Testis (tissue), 3 donors: ENCODE results near the gene LTA4H. TPM values are rescaled to one million over a fixed set of nuclear protein-coding genes. Genes with fewer than 3 reads are reported as not detected.

Experiments
- DNase-seq: peaks from one replicate; pipeline ENCODE4 v3.0.0-alpha.2; 2019
- H3K27ac ChIP-seq, 2 donors: fragments of 200-600 bp; sonication (generic); one replicate each; pipeline ENCODE4 v1.5.1; 2019
- H3K27me3 ChIP-seq: fragments of 200-600 bp; sonication (generic); one replicate; pipeline ENCODE4 v1.5.1; 2019
- H3K36me3 ChIP-seq: fragments of 200-600 bp; sonication (generic); one replicate; pipeline ENCODE4 v1.5.1; 2017; ENCODE audit warnings: low read depth; ENCODE audit errors: missing control alignments
- H3K4me1 ChIP-seq: fragments of 200-600 bp; sonication (generic); one replicate; pipeline ENCODE4 v1.5.1; 2019
- H3K4me3 ChIP-seq, 2 donors: fragments of 200-600 bp; sonication (generic); one replicate each; pipeline ENCODE4 v1.5.1; 2017 to 2019
- H3K9me3 ChIP-seq: fragments of 200-600 bp; sonication (generic); one replicate; pipeline ENCODE4 v1.5.1; 2017
- POLR2A ChIP-seq: fragments of 450-650 bp; IDR thresholded peaks from one replicate; pipeline ENCODE4 v1.6.1; 2017; ENCODE audit warnings: antibody characterized with exemption, mild to moderate bottlenecking, moderate library complexity
- WGBS, 2 donors: methylation state at CpG; one replicate each; pipeline ENCODE4 v1.1.5; 2018; 5-methylcytosine and 5-hydroxymethylcytosine counted together
- intact Hi-C: fragments of 100-400 bp; cut with DNase I; formaldehyde crosslinking; loops from one replicate; pipeline ENCODE4 v1.15.1; 2023; ENCODE audit warnings: low total_unique reads
- polyA plus RNA-seq: library from polyadenylated mRNA; stranded (reverse); fragments of 350-450 nt; fragmentation: Illumina TruSeq; extraction: RNeasy Lipid Tissue Mini Kit (QIAGEN cat#74804); gene quantifications from one replicate; pipeline ENCODE4 v1.2.3, GENCODE V29; 2014; ENCODE audit warnings: low read depth, low replicate concordance; ENCODE audit not compliant: insufficient read depth
- total RNA-seq, 2 donors: library from RNA; depleted of rRNA; stranded (reverse); fragments of >200 nt; gene quantifications; one replicate each; pipeline ENCODE4 v1.2.3, GENCODE V29; 2016
- TF ChIP-seq, protein P1 (sequence below), 3 experiments: fragments of 450-650 bp in 2 of 3; fragments of 200-600 bp in 1 of 3; sonication (generic) in 1 of 3; IDR thresholded peaks; one replicate each; pipeline ENCODE4 v1.5.1; 2016 to 2019; ENCODE audit warnings: antibody characterized with exemption in 3 of 3, mild to moderate bottlenecking in 2 of 3, moderate library complexity in 1 of 3

The LTA4H gene
- total and polyA plus RNA-seq, 3 donors from 2014 or later, result 41.5 to 62.5 (median 44.4) TPM

DNA sequence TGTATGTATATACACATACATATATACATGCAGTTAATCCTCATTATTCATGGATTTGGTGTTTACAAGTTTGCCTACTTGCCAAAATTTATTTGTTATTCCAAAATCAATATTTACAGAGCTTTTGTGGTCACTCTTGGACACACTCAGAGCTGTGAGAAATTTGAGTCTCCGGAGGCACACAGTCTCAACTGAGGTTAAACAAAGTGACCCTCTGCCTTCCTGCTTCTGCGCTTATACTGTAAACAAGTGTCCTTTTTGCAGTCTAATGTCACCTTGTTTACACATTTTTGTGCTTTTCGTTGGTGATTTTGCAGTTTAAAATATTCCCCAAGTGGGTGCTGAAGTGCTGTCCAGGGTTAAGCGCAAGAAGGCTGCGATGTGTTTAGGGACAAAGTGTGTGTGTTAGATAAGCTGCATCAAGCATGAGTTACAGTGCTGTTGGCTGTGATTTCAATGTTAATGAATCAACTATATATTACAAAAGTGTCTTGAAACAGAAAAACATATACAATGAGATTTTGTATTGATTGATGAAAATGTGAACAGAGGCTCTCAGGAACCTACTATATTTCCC, 13.1 kb upstream of the LTA4H start:
- Histone ChIP-seq H3K27ac (no peak overlapping the region), H3K27me3 (no peaks in the 10 kb centered on the region), H3K9me3 (no peaks in the 10 kb centered on the region), H3K36me3 (no peaks in the 10 kb centered on the region), H3K4me3 (no peak overlapping the region), H3K4me1 (no peaks in the 10 kb centered on the region)
- WGBS, 2 donors, result 62 to 64% methylated on average over 5 of the region's 5 CpGs
- DNase-seq, result no peak
- TF ChIP-seq POLR2A, result no peak
- TF ChIP-seq, protein P1, sequence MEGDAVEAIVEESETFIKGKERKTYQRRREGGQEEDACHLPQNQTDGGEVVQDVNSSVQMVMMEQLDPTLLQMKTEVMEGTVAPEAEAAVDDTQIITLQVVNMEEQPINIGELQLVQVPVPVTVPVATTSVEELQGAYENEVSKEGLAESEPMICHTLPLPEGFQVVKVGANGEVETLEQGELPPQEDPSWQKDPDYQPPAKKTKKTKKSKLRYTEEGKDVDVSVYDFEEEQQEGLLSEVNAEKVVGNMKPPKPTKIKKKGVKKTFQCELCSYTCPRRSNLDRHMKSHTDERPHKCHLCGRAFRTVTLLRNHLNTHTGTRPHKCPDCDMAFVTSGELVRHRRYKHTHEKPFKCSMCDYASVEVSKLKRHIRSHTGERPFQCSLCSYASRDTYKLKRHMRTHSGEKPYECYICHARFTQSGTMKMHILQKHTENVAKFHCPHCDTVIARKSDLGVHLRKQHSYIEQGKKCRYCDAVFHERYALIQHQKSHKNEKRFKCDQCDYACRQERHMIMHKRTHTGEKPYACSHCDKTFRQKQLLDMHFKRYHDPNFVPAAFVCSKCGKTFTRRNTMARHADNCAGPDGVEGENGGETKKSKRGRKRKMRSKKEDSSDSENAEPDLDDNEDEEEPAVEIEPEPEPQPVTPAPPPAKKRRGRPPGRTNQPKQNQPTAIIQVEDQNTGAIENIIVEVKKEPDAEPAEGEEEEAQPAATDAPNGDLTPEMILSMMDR (IDR thresholded peaks at IDR 0.05), result no peak
- intact Hi-C loops, result no loop called here

DNA sequence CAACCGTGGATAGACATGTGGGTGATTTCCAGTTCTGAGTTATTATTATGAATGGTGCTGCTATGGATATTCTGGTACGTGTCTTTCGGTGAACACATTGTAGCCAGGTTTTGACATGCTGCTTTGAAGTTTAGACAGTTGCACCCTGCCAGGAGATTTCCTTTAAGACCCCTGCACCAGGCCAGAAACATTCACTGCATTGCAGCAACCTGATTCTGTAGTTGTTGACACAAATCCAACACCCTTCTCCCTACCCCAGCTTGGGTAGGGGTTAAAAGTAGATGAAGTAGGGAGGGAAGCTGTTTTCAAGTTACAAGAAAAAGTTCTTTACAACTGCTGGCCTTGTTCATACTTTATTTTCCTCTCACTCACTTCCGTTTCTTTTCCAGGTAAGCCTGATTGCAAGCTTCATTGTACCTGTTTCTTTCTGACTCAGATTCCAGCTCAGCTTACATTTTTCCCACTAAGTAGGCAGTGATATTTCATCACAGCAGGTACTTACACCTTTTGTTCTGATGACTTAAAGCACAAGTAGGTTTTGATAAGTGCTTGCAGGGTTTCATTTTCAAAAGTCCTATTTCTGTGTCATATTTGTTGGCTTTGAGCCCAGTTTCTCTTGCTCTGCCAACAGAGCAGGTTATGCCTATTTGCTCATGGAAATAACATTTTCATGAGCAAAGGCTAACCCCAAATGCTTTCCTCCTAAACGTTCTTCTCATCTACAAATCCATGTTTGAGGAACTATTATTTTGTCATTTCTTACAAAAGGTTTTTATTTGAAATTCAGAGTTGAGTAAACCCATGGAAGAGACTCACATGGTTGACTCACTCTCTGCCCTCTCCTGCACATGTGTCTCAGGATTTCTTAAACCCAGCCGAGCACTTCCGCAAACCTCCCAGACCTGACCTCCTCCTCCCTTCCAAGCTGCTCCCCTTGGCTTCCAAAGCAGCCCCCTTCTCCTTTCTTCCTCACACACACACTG, 12.1 kb upstream of the LTA4H start:
- H3K4me1 ChIP-seq, result no peaks in the 10 kb centered on the region
- no peak for TF ChIP-seq POLR2A
- TF ChIP-seq, protein P1 (IDR thresholded peaks at IDR 0.05), result no peak
- intact Hi-C loops, result no loop called here
- no peak for DNase-seq
- H3K36me3 ChIP-seq, result no peaks in the 10 kb centered on the region
- H3K9me3 ChIP-seq, result no peaks in the 10 kb centered on the region
- no peak overlapping the region for H3K4me3 ChIP-seq
- H3K27ac ChIP-seq, result no peak overlapping the region
- H3K27me3 ChIP-seq, result no peaks in the 10 kb centered on the region
- 67 to 72% methylated on average over 7 of the region's 7 CpGs for WGBS, 2 donors

DNA sequence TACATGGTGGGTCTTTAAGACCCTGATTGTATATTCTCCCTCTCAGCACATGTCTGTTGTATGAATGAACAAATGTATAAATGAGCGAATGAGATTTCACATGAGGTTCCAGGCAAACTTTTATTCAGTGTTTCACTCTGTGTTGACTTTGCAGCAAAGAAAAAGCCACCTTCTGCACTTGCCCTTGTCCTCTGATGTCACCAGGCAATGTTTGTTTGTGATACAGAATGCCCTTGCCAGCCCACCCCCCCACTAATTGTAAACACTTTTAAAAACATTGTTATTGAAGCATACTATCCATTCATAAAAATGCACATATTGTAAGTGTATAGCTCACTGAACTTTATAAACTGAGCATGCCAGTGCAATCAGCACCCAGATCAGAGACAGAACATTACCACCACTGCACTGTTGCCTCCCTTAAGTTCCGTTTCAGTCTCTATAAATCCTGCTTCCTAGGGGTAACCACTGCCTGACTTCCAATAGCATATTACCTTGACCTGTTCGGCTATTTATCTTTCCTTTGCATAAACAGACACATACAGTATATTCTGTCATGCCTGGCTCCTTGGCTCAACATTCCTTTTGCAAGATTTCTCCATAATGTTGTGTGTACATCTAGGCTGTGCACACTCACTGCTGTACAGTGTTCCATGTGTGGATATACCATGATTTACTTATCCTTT, 11.3 kb upstream of the LTA4H start:
- H3K27me3 ChIP-seq, result no peaks in the 10 kb centered on the region
- H3K4me3 ChIP-seq, result no peak overlapping the region
- TF ChIP-seq POLR2A, result no peak
- TF ChIP-seq, protein P1 (IDR thresholded peaks at IDR 0.05), result no peak
- no peak overlapping the region for H3K27ac ChIP-seq
- intact Hi-C loops, result no loop called here
- no peaks in the 10 kb centered on the region for H3K36me3 ChIP-seq
- no peaks in the 10 kb centered on the region for H3K4me1 ChIP-seq
- no peaks in the 10 kb centered on the region for H3K9me3 ChIP-seq
- WGBS, 2 donors, result 66 to 76% methylated on average over 3 of the region's 3 CpGs
- DNase-seq, result no peak

DNA sequence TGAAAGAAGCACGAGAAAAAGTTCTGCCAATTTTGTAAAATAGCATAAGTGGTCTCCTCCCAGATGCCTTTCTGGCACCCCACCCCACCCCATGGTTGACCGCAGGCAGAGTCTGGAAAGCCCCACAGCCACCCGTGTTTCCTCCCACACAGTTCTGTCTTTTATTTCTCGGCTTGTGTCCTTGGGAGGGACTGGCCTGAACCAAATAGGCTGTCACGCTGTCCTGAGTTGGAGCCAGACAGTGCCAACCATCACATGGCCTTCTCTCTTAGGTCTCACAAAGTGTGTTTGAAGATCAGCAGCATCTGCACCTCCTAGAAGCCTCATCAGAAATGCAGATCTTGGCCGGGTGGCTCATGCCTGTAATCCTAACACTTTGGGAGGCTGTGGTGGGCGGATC, 10.2 kb upstream of the LTA4H start:
- H3K4me1 ChIP-seq, result no peaks in the 10 kb centered on the region
- TF ChIP-seq, protein P1 (IDR thresholded peaks at IDR 0.05), result no peak
- TF ChIP-seq POLR2A, result no peak
- H3K4me3 ChIP-seq, result no peak overlapping the region
- 53 to 70% methylated on average over 7 of the region's 7 CpGs for WGBS, 2 donors
- peak; percentile 53 for DNase-seq
- H3K9me3 ChIP-seq, result no peaks in the 10 kb centered on the region
- no peaks in the 10 kb centered on the region for H3K36me3 ChIP-seq
- no peak overlapping the region for H3K27ac ChIP-seq
- intact Hi-C loops, result no loop called here
- no peaks in the 10 kb centered on the region for H3K27me3 ChIP-seq
